AG08395 (cell line): Measurements from ENCODE around the gene PPP4R1.
"Not testable (repeated sequence)": the region's sequence is repeated elsewhere in the genome, so short reads cannot be mapped to it uniquely, and the experiment has no call there.

Source experiments
- DNase-seq: peaks from one replicate; pipeline ENCODE4 v3.0.0; 2012; ENCODE audit warnings: mixed read lengths, low spot score

Gene PPP4R1

DNA sequence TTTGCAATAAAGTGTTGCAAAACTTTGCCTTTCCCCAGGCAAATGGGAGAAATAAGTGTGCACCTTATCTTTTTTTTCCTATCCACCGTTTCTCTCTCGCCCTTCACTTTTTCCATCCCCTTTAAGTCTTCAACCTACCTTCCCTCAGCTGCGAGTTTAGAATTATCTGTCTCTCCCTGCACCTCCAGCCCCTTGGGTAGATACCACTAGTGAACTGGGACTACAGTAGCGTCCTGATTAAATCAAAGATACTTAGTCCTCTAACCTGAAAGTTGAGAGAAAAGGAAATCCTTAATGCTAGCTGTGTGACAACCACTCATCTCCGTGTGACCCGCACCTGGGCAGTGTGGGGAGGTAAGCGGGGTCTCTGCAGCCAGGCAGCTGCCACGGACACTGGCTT is 16.1 kb upstream of the PPP4R1 start:
- no peak for DNase-seq

DNA sequence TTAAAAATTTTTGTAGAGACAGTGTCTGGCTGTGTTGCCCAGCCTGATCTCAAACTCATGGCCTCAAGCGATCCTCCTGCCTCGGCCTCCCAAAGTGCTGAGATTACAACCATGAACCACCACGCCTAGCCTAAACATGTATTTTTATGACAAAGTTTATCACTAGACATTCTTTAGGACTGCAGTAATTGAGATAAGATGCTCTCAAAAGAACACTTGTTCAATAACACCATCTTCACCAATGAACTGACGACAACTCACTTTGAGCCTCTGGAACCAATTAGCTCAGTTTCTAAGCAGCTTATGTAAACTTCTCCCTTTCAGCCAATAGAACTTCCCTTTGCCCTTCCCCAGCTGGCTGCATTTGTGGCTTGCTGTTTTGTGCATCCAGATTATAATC is 15.3 kb upstream of the PPP4R1 start:
- no peak for DNase-seq

DNA sequence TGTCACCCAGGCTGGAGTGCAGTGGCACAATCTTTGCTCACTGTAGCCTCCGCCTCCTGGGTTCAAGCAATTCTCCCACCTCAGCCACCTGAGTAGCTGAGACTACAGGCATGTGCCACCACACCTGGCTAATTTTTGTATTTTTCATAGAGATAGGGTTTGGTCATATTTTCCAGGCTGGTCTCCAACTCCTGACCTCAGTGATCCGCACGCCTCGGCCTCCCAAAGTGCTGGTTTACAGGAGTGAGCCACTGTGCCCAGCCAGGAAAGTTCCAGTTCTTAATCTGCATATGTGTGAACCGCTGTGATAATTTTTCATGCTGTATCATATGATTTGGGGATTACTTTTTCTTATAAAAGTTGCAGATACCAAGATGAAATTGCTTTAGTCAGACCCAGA is 14.6 kb upstream of the PPP4R1 start:
- no peak for DNase-seq

DNA sequence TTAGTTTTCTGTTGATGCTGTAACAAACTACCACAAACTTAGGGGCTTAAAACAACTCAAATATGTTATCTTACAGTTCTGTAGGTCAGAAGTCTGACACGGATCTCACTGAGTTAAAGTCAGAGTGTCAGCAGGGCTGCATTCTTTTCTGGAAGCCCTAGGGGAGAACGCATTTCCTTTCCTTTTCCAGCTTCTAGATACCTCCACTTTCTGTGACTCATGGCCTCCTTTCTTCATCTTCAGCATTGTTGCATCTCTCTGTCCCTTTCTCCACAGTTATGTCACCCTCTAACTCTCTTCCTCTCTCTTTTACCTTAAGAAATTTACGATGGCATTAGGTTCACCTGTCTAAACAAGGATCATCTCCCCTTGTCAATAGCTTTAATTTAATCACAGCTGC is 13.3 kb upstream of the PPP4R1 start:
- DNase-seq = no peak

DNA sequence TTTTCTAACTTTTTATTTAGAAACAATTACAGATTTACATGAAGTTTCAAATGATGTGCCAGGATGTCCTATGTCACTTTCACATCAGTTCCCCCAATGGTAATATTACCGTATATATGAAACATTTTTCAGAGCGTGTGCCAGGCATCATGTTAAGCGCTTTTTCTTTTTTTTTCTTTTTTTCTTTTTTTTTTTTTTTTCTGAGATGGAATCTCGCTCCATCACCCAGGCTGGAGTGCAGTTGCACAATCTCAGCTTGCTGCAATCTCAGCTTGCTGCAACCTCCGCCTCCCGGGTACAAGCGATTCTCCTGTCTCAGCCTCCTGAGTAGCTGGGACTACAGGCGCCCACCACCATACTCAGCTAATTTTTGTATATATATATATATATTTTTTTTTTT is 5.6 kb upstream of the PPP4R1 start:
- no peak for DNase-seq

DNA sequence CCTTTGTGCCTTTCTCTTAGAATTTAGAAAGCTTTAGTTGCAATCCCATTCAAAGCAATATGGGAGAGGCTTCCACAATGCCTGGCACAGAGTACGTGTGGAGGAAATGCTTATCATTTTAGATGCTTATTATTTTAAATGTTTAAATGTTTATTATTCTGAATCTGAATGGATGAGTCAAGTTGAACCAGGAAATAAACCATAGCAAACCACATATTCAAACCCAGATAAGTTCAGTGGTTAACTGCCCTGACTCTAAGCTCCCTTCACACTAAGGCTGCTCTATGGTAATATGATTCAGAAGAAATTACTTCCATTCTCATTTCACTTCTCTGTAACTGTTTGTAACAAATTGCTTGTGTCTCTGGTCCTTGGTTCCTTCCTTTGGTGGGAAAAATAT is 5.2 kb upstream of the PPP4R1 start:
- no peak for DNase-seq

DNA sequence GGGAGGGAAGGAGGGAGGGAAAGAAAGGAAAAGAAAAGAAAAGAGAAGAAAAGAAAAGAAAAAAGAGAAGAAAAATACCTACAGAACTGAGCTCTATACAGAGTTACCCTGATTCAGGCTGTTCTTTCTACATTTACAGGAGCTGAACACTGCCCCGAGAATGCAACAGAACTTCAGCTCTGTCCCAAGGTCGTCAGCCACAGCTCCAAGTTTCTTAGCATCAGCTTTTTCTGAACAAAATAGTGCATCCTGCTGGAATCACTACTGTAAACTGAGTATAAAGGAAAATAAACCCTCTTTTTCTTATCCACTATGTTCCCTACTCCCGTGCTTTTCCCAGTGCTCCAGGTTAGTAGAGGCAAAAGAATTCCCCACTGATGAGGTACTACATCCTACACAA is 4.7 kb upstream of the PPP4R1 start:
- no peak for DNase-seq

DNA sequence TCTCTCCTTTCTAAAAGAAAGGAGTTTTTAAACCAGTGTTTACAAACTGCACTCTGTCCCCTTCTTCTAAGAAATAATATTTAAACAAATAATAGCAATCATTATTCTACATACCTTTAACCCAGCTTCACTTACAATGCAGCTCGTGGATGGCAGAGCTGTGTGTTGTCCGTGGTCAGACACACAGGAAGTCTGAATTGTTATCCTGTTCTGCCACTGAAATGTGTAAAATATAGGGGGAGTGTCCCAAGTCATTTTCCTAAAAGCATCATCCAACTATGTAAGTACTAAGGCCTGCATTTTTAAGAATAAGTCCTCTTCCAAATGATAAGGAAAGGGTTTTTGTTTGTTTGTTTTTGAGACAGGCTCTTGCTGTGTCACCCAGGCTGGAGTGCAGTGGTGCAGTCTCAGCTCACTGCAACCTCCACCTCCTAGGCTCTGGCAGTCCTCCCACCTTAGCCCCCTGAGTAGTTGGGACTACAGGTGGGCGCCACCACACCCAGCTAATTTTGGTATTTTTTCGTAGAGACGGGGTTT is 2.7 kb upstream of the PPP4R1 start:
- DNase-seq = no peak

DNA sequence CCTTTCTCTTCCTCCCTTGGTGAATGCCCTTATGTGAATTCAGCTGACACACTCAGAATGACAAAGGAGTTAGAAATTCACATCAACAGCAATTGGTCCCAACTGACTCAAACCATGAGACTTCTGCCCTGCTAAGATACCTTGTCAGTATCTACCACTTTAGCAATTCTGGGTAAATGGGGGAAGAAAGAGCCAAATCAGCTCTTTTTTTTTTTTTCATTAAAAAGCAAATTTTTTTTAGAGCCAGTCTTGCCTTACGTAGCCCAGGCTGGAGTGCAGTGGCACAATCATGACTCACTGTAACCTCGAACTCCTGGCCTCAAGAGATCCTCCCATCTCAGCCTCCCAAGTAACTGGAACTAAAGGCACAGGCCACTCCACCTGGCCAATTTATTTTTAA is 1.7 kb upstream of the PPP4R1 start:
- no peak for DNase-seq

DNA sequence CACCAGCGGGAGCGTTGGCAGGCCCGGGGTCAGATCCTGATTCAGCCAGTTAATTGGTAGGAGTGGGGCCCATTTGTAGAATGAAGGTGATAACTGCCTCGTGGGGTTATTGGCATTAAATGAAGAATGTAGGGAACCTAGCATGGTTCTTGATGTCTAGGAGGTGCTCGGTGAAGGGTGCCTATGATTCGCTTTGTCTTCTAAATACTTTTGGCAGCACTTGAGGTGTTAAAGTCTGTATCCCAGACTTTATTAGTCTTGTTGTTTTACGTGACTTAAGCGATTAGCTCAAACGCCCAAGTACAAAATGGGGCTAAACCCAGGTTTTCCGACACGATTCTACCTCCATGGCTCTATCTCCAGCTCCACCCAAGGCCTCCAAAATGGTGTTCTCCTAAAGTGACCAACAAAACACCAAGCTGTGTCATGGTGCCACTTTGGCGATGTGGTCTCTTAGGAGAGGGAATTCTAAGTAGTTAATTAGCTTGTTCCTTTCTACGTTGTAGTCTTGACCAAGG is 980 bp upstream of the PPP4R1 start:
- no peak for DNase-seq

DNA sequence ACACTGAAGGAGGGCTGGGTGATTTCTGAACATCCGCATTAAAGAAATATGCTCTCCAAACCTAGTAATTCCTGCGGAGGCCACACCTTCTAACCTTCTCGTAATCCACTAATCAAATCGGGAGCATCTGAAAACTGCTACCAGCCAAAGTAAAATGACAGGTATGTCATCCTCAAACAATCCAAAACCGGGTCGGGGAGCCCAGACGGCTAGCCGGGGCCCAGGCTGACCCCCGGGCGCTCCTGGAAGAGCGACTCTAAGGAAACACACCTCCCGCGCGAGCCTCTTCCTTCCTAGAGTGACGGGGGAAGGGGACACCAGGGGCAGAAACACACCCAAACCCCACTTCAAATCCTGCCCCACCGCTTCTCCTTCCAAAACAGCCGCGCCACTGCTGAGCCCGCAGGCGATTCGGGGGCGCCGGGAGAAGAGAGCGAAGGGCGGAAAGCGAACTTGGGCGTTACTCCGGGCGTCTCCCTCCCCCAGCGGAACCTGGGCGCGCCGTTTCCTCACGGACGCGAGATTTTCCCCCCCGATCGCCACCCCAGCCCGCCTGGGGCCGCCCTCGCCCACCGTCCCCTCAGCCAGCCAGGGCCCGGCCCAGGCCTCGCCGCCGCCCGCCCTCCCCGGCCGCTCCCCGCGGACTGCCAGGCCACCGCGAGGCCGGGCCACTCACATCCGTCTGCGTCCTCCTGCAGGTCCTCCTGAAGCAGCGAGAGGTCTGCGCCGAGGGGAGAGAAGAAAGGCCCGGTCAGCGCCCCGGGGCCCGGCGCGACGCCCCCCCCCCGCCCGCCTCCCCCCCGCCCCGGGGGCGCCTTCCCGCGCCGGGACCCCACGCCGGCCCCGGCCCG is 584 bp downstream of the PPP4R1 start:
- peak; percentile 41 for DNase-seq

DNA sequence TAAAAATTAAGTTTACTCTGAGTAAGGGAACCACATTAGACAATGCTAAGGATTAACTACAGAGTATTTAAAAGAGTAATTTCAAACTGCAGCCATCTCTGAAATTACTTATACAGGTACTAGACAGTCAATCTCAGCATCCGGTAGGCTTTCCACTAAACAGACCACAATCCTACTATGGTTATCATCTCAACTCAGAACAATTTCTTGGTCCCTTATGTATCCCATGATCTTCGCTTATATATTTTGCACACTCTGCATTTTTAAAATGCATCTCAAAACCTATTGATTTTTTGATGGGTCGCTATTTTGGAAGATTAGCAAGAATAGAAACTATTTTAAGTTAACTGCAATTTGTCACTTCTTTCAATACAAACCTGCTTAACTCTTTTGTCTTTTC is 1.4 kb downstream of the PPP4R1 start:
- DNase-seq = no peak

DNA sequence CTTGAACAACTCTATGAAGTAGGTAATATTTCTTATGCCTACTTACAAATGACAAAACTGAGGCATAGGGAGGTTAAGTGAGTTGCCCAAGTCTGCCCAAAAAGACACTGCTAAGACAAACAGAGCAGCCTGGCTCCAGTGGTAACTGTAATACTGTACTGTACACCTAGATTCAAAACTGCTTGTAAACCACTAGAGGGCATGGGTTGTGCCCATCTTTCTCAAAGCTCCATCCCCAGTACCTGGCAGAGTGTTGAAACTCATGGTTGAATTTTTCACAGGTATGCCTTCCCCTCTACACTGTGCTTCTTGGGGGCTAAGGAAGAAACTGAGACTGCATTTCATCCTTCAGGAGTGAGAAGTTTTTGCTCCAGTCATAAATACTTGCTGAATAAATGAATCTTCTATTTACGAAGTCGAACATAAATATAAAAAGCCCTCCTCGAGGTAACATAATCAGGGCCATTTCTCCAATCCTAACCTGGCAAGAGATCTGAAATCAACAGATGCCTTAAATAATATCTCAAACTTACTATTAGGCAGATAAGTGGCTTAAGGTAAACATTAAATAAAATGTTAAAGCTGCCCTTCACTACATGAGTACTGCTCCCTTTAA is 2.0 kb downstream of the PPP4R1 start:
- DNase-seq = peak; percentile 58

DNA sequence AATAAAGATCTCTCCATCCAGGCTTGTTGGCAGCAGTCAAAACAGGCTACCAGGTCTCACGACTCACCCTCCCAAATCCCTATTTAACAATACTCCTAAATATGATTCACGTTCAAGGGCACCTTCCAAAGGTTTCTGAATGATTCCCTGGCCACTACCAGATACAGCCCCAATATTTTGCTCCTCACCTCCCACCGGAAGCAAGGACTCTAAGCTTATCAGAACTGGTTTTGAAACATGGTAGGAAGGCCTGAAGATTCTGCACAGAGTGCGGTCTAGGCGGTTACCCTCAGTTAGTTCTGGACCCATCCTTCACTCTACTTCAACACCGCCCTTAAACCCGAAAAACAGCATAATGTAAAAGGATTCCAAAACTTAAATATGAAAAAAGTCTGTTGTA is 5.2 kb downstream of the PPP4R1 start:
- no peak for DNase-seq

DNA sequence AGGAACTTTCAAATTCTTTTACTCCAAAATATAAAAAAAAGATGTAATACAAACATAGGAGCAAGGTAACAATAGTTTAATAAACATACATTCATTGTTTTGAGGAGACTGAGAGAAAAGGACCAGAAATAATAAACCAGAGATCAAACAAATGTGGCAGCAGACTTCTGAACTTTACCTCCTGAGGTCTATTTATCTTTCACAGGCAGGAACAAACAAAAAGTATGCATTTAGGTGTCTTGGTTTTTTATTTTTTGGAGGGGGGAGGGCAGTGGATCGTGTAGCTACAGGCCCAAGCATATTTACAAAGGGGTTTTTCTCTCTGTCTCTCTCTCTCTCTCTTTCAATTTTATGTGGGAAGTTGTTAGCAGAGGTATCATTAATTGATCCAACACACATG is 5.6 kb downstream of the PPP4R1 start:
- no peak for DNase-seq

DNA sequence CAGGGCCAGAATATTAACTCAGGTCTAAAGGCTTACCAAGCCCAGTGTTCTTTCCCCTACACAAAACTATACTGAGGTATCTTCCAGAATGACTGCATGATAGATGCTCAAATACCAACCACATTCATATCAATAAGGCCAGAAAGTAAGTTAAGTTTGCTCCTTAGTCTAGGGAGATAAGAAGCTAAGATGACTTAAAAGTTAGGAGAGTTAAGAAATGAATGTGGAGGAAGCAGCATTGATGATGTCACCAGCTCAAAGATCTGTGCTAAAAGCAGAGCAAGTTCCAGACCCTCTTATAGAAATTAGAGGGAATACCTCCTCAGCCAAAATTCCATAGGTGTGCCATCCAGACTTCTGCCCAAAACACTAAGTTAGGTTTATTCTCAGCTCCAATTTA is 6.1 kb downstream of the PPP4R1 start:
- DNase-seq = no peak

DNA sequence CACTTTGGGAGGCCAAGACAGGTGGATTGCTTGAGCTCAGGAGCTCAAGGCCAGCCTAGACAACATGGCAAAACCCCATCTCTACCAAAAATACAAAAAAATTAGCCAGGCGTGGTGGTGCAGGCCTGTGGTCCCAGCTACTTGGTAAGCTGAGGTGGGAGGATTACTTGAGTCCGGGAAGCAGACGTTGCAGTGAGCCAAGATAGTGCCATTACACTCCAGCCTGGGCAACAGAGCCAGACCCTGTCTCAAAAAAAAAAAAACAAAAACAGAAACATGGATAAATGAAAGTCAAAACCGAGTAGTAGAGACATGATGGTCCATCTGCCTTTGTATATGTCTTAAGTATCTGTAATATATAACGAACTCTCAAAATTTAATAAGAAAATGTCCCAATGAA is 7.2 kb downstream of the PPP4R1 start:
- DNase-seq = not testable (repeated sequence)

DNA sequence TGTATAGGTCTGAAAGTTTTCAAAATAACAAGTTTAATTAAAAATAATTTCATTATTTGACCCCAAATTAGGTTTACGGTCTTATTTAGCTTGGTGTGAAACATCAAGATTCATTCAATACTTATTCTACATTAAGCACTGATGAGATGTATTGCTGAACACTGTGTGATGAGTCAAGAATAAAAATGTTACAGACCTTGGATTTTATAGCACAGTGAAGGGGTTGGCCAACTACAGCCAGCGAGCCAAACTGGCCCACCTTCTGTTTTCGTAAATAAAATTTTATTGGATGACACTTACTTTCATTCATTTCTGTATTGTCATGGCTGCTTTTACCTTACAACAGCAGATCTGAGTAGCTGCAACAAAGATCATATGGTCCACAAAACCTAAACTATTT is 8.3 kb downstream of the PPP4R1 start:
- no peak for DNase-seq

DNA sequence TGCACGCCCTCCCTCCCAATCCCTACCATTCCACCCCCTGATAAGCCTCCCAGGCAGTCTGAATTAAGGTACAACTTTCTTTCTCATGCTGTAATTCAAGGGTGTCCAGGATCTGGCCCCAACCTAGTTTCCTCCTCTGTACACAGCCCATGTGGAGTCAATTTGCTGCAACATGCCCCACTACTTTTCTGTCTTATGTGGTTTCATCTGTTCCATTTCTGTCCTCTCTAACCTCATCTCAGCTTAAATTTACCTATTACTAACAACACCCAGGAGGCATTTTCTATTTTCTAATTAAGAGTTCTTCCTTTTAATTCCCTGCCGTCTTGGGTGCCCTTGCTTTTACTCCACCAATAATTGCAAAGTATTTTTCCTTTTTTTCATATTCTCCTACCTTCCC is 10.0 kb downstream of the PPP4R1 start:
- DNase-seq = no peak

DNA sequence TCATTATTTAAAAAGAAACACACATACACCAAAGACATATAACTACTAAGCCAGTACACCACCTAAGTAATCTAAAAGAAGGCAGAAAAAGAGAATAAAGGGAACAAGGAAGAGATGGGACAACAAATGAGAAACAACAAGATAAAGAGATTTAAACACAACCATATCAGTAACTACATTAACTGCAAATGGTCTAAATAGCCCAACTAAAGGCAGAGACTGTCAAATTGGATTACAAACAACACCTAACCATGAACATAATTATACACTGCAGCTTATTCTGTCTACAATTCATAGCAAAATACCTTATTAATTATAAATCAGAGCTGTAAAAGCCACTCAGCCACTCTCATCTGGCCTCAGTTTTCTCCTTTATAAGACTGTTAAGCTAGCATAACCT is 15.0 kb downstream of the PPP4R1 start:
- no peak for DNase-seq

DNA sequence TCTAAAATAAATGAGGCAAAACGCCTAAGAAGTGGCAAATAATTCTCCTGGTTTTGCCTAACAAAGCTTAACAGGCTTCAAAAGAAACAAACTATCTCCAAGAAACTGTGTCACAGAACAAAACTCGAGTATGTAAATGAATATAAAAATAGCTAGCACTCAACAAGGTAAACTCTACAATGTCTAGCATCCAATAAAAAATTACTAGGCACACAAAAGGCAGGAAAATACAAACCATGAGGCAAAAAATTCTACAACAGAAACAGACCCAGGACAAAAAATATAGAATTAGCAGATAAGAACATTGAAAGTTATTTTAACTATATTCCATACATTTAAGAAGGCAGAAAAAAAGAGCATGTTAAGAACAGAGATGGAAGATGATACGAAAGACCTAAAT is 16.8 kb downstream of the PPP4R1 start:
- DNase-seq = no peak

DNA sequence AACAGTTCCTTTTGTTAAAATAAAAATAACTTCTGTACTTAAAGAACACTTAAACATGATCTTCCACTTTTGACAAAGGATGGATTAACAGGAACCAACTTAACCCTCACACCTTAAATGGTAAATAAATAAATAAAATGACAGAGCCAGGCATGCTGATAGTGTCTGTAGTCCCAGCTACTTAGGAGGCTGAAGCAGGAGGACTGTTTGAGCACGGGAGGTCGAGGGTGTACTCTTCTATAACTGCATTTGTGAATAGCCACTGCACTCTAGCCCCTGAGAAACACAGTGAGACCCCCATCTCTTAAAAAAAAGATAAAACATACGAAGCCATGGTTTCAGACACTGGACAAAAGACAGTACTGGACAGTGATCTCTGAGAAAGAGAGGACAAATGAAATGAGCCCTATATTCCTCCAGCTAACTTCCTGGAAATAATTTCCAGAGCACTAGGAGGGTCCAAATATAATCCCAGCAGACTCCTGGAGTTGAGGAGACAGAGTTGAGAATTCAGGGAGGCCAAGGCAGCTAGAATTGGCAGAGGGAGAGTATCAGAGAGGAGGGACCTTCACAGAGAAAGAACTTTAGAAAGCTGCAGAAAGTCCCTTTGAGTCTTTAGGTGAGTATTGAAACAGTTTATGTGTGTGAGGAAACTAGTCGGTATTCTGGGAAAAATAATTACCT is 17.4 kb downstream of the PPP4R1 start:
- no peak for DNase-seq

DNA sequence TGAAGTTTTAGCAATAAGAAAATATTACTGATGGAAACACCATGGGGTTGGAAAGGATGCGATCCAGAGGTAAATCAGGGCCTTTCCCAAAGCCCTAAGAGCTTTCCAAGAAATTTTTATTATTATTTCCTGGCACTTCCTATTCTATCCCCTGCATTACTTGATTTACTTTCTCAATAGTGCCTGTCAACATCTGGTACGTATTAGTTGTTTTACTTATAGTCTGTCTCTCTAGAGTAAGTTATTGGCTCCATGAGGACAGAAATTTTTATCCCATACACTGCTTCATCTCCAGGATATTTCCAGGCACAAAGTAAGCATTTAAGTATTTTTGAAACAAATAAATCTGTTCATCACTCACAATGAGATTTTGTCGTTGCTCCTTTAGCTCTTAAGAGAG is 18.1 kb downstream of the PPP4R1 start:
- DNase-seq = no peak
